Activated CD4-positive, alpha-beta T cell treated with anti-CD3 and anti-CD28 coated beads for 36 hours (primary cell): Measurements from ENCODE around the gene CIB2. TPM values are rescaled to one million over a fixed set of nuclear protein-coding genes. Genes with fewer than 3 reads are reported as not detected.

Experiments
- ATAC-seq: fragments of 200-7000 bp; cut with Tn5 transposase; one replicate; pipeline ENCODE4 v1.10.0; 2021; ENCODE audit warnings: mild to moderate bottlenecking, moderate library complexity
- CTCF ChIA-PET: fragments of 350-600 bp; sonication (Branson Sonifier 250); formaldehyde crosslinking; loops from one replicate; lab custom pipeline; 2021; ENCODE audit warnings: antibody characterized with exemption; lab: Charles Lee
- POLR2A ChIA-PET: fragments of 350-600 bp; sonication (Branson Sonifier 250); formaldehyde crosslinking; loops from one replicate; lab custom pipeline; 2021; ENCODE audit warnings: antibody characterized with exemption, inconsistent platforms; lab: Charles Lee
- DNase-seq: peaks from one replicate; pipeline ENCODE4 v3.0.0-alpha.2; 2020
- H3K27ac Mint-ChIP-seq: one replicate; pipeline ENCODE4 v1.8.0; 2021; ENCODE audit warnings: mixed read lengths
- H3K27me3 Mint-ChIP-seq: one replicate; pipeline ENCODE4 v1.8.0; 2021; ENCODE audit warnings: mixed read lengths
- H3K36me3 Mint-ChIP-seq: one replicate; pipeline ENCODE4 v1.8.0; 2021; ENCODE audit warnings: low read depth, mixed read lengths
- H3K4me1 Mint-ChIP-seq: one replicate; pipeline ENCODE4 v1.8.0; 2021; ENCODE audit warnings: mixed read lengths
- H3K4me3 Mint-ChIP-seq: one replicate; pipeline ENCODE4 v1.8.0; 2021; ENCODE audit warnings: mild to moderate bottlenecking, moderate library complexity, mixed read lengths
- H3K9me3 Mint-ChIP-seq: one replicate; pipeline ENCODE4 v1.8.0; 2021; ENCODE audit warnings: low read depth, mixed read lengths
- intact Hi-C, 2 experiments: fragments of 100-400 bp; cut with DNase I in 1 of 2; cut with micrococcal nuclease in 1 of 2; formaldehyde crosslinking; loops; one replicate each; pipeline versions ENCODE4 v1.14.2 to v1.15.1; 2022 to 2024; cut with DNase I, micrococcal nuclease
- total RNA-seq, 2 experiments: library from RNA; stranded (reverse); gene quantifications; one replicate each; pipeline ENCODE4 v1.2.3, GENCODE V29; 2021

The CIB2 gene
- total RNA-seq, 2 experiments from 2014 or later: 0.91 to 1.2 TPM

DNA sequence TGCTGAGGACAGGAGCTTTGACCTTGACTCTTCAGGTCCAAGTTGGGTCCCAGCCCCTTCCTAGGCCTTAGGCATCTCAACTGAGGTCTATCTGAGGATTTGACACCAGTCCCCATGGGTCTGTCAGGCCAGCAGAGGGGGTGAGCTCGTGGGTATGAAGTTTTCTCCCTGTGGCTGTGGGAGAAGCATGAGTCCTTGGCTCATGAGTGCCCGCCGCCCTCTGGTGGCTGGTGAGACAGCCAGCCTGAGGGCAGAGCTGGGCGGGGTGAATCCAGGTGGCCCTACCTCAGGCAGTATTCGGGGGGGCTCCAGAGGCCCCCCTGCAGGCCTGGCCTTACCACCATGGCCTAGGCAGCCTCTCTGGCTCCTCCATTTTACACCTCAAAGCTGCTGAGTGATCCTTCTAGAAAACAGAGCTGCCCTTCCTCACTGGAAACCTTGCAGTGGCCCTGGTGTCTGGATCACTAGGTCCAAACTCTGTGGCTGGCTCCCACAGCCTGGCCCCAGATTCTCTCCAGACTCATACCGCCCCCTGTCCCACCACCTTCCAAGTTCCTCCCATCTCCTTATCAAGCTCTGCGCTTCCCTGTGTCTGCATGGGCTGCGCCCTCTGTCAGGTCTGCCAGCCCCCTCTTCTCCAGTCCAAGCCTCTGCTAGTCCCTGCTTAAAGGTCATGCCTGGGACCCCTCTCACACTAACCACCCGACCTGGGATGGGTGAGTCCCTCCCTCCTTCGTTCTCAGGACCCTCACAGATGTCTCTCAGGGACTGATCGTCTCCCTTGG is 22.8 kb downstream of the CIB2 start:
- H3K4me1 Mint-ChIP-seq: peaks cover 32% of the 10 kb centered on the region
- DNase-seq: peak; percentile 92
- H3K27me3 Mint-ChIP-seq: no peaks in the 10 kb centered on the region
- ATAC-seq: peak; percentile 74
- H3K4me3 Mint-ChIP-seq: no peak overlapping the region
- H3K9me3 Mint-ChIP-seq: no peaks in the 10 kb centered on the region
- intact Hi-C loops: loop anchor here (1.0 to 5.0 kb wide), 6 partner anchors 108 to 196 kb away; no protein-coding TSS in a partner anchor
- H3K36me3 Mint-ChIP-seq: no peaks in the 10 kb centered on the region
- no peak overlapping the region for H3K27ac Mint-ChIP-seq
- ChIA-PET CTCF (interaction anchor here (0.6 to 10.0 kb wide), 53 partner anchors 9 to 602 kb away, joined by 3 to 123 read pairs (median 5); partner anchors contain the start of gene CIB2), POLR2A (interaction anchor here (0.6 to 1.1 kb wide), 2 partner anchors 74 to 231 kb away, joined by 3 read pairs; no protein-coding TSS in a partner anchor)

DNA sequence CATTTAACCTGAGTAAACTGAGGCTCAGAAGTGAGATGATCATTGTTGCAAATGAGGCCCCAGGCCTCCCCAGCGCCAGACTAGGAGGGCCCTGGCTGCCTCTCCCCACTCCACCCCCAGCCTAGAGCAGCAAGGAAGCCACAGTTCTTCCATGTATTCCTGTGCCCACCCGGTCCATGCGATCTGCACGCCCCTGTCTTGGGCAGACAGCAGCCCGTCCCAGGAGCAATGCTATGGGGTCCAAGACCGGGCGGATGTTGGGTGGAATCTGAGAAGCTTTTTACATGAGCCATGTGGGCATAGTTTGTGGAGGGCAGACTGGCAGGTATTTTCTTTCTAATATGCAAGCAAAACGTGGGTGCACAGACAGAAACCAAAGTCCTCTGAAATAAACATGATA is 23.8 kb downstream of the CIB2 start:
- H3K4me1 Mint-ChIP-seq: peaks cover 36% of the 10 kb centered on the region
- no peak overlapping the region for H3K4me3 Mint-ChIP-seq
- CTCF ChIA-PET: interaction anchor here (0.8 to 10.0 kb wide), 27 partner anchors 11 to 202 kb away, joined by 3 to 123 read pairs (median 8); partner anchors contain the start of gene CIB2
- no peaks in the 10 kb centered on the region for H3K27me3 Mint-ChIP-seq
- no peaks in the 10 kb centered on the region for H3K36me3 Mint-ChIP-seq
- no peak overlapping the region for H3K27ac Mint-ChIP-seq
- POLR2A ChIA-PET: no interaction called here
- H3K9me3 Mint-ChIP-seq: no peaks in the 10 kb centered on the region
- ATAC-seq (no peak), DNase-seq (no peak)
- intact Hi-C loops: loop anchor here in 1 of 2 experiments (5.0 kb wide), 1 partner anchor 195 kb away; no protein-coding TSS in a partner anchor

DNA sequence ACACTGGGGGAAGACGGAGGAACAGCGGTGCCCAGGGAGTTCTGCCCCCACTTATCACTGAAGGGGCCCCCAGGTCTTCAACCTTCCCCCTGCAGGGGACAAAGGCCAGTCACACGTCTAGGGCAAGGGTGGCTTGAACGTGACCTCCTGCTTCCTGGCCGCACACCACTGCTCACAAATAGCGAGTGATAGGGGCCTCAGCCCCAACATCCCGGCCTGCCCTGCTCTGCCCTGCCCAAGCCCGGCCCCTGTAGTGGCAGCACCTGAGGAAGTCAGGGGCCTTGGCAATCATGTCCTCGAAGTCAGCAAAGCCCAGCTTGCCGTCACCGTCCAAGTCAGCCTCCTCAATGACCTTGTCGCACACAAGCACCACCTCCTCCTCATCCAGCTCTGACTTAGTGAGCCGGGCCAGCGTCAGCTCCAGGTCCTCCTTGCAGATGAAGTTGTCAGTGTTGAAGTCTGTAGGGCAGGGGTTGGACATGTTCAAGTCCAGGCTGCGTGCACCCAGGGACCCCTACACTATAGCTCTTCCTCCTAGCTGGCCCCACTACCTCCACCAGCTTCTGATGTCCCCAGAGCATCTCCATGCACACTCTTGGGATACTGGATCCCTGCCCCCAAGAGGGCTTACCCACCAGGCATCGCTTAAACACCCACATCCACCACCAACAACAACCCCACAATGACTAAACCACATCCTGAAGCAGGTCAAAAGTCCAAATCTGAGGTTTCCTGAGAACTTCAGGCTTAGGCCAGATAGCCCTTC is 25.6 kb downstream of the CIB2 start:
- H3K27ac Mint-ChIP-seq: peak overlapping the region; percentile 12
- POLR2A ChIA-PET: no interaction called here
- H3K36me3 Mint-ChIP-seq: no peaks in the 10 kb centered on the region
- DNase-seq (no peak), ATAC-seq (no peak)
- CTCF ChIA-PET: interaction anchor here (0.6 to 10.0 kb wide), 10 partner anchors 12 to 484 kb away, joined by 3 to 123 read pairs (median 8); no protein-coding TSS in a partner anchor
- peaks cover 36% of the 10 kb centered on the region for H3K4me1 Mint-ChIP-seq
- H3K9me3 Mint-ChIP-seq: no peaks in the 10 kb centered on the region
- intact Hi-C loops: loop anchor here in 1 of 2 experiments (5.0 kb wide), 1 partner anchor 193 kb away; no protein-coding TSS in a partner anchor
- no peaks in the 10 kb centered on the region for H3K27me3 Mint-ChIP-seq
- H3K4me3 Mint-ChIP-seq: no peak overlapping the region

DNA sequence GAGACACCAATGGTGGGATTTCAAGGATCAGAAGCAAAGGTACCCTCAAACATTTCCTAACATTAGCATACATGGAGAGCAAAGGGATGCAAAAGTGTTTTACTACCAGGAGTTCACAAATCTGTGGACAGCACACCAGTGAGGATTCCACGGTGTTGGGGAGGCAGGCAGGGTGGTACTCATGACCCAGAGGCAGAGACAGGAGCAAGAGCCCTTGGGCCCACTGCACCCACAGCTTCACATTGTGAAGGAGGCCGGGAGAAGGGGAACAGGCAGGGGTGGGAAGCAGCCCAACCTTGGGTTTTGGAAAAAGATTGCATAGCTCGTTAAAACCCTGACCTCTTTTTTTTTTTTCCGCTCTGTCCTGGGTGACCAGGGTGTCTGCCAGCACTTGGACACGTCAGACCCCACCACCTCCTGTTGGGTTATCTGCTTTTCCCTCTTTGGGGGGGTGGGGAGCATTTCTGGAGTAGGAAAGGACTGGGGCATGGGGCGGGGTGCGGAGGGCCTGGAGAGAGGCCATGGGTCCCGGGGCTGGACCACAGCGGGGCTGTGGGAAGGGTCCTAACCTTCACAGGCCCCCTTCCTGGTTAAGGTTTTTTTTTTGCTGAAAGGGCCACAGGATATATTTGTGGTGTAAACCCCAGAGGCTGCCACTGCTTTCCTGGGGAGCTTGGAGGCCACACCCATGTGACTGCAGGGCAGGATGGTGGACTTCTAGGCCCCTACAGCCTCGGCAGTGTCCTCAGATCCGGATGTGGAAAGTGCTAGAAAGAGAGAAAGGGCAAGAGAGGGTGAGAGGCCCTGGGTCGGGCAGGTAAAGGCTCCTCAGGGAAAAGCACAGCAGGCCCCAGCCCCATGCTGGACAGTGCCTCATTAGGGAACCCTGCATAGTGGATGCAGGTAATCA is 26.4 kb downstream of the CIB2 start:
- no peaks in the 10 kb centered on the region for H3K36me3 Mint-ChIP-seq
- ATAC-seq (no peak), DNase-seq (no peak)
- H3K27me3 Mint-ChIP-seq: no peaks in the 10 kb centered on the region
- POLR2A ChIA-PET: interaction anchor here (0.9 kb wide), 1 partner anchor 26 kb away, joined by 3 read pairs; the partner anchor contains the start of gene CIB2
- H3K27ac Mint-ChIP-seq: peak overlapping the region; percentile 42
- no peaks in the 10 kb centered on the region for H3K9me3 Mint-ChIP-seq
- CTCF ChIA-PET: interaction anchor here (0.6 to 7.8 kb wide), 8 partner anchors 7 to 146 kb away, joined by 3 to 64 read pairs (median 4); no protein-coding TSS in a partner anchor
- peaks cover 36% of the 10 kb centered on the region for H3K4me1 Mint-ChIP-seq
- intact Hi-C loops: loop anchor here in 1 of 2 experiments (5.0 kb wide), 1 partner anchor 193 kb away; no protein-coding TSS in a partner anchor
- H3K4me3 Mint-ChIP-seq: no peak overlapping the region

DNA sequence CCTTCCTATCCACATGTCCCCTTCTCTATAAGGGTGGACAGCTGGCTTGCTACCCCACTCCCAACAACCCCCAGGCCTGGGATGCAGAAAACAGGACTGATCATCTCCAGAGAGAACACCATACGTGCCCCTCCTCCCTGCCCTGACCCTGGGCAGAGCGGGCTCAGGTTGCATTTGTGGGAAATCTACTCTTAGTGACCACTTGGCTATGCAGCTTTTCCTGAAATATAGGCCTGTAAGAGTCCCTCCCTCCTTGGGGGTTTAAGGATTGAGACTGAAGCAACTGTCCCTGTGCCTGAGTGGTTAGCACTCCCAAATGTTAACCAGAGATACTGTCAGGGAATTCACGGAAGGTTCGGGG is 27.1 kb downstream of the CIB2 start:
- ChIA-PET CTCF (interaction anchor here (0.8 to 1.9 kb wide), 4 partner anchors 8 to 137 kb away, joined by 3 to 6 read pairs (median 5); no protein-coding TSS in a partner anchor), POLR2A (interaction anchor here (0.7 to 1.3 kb wide), 3 partner anchors 27 to 349 kb away, joined by 3 to 4 read pairs (median 3); partner anchors contain the start of gene CIB2)
- Mint-ChIP-seq H3K4me3 (no peak overlapping the region), H3K4me1 (peaks cover 36% of the 10 kb centered on the region), H3K36me3 (no peaks in the 10 kb centered on the region), H3K27me3 (no peaks in the 10 kb centered on the region), H3K9me3 (no peaks in the 10 kb centered on the region), H3K27ac (peak overlapping the region; percentile 87)
- ATAC-seq: peak; percentile 23
- DNase-seq: no peak
- intact Hi-C loops: no loop called here

DNA sequence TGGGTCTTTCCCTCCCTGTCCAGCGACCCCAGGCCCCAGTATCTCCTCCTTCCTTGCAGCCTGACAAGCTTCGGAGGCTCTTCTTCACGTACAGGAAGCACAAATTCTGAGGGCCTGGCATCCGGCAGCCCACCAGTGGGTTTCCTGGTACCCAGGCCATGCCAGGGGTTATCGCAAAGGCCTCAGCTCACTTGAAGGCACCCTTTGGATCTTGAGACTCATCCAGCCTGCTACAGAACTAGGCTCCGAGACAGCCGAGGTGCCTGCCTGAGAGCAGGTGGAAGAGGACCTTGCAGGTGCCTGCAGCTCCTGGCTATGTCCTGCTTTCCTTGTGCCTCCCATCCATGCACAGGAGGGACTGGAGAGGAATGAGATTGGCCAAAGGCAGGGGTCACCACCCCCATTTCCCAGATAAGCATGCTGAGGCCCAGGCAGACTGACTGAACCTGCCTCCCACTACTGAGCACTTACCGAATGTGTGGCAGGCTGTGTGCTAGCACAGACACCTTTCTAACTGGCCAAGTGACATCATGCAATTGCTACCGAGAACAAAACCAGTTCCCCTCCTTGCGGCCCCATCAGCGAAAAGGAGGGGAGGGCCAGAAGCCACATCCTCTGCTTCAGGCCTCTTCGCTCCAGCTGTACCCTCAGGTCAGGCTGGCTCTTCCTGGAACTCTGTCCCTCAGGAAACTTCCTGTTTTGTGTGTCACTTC is 27.7 kb downstream of the CIB2 start:
- H3K27ac Mint-ChIP-seq: peak overlapping the region; percentile 87
- H3K9me3 Mint-ChIP-seq: no peaks in the 10 kb centered on the region
- CTCF ChIA-PET: interaction anchor here (0.7 to 1.9 kb wide), 7 partner anchors 9 to 137 kb away, joined by 3 to 6 read pairs (median 4); no protein-coding TSS in a partner anchor
- POLR2A ChIA-PET: interaction anchor here (0.7 to 1.3 kb wide), 3 partner anchors 27 to 348 kb away, joined by 3 to 4 read pairs (median 3); partner anchors contain the start of gene CIB2
- H3K36me3 Mint-ChIP-seq: no peaks in the 10 kb centered on the region
- intact Hi-C loops: no loop called here
- peak; percentile 84 for DNase-seq
- H3K4me1 Mint-ChIP-seq: peaks cover 36% of the 10 kb centered on the region
- peak; percentile 92 for ATAC-seq
- no peak overlapping the region for H3K4me3 Mint-ChIP-seq
- no peaks in the 10 kb centered on the region for H3K27me3 Mint-ChIP-seq

DNA sequence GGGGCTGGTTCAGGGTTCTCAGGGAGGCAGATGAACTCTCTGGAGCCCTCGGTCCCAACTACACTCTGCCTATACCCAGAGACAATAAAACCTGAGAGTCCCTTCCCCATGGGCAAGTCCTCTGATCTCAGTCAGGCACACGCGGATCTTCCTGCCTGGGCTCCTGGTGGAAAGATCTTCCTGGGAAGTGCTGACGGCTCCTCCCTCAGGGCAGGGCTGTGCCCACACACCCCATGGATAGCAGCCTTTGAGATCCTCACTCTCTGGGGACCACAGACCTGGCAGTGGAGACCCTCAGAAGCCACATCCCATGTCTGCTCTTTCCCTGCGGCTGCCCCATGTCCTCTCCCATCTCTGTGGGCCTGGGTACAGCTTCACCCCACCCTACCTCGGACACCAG is 28.5 kb downstream of the CIB2 start:
- ChIA-PET CTCF (interaction anchor here (0.7 to 1.9 kb wide), 5 partner anchors 8 to 136 kb away, joined by 3 to 6 read pairs (median 4); no protein-coding TSS in a partner anchor), POLR2A (no interaction called here)
- no peaks in the 10 kb centered on the region for H3K36me3 Mint-ChIP-seq
- peaks cover 34% of the 10 kb centered on the region for H3K4me1 Mint-ChIP-seq
- peak overlapping the region; percentile 87 for H3K27ac Mint-ChIP-seq
- no peak overlapping the region for H3K4me3 Mint-ChIP-seq
- intact Hi-C loops: no loop called here
- DNase-seq (no peak), ATAC-seq (no peak)
- H3K9me3 Mint-ChIP-seq: no peaks in the 10 kb centered on the region
- H3K27me3 Mint-ChIP-seq: no peaks in the 10 kb centered on the region

DNA sequence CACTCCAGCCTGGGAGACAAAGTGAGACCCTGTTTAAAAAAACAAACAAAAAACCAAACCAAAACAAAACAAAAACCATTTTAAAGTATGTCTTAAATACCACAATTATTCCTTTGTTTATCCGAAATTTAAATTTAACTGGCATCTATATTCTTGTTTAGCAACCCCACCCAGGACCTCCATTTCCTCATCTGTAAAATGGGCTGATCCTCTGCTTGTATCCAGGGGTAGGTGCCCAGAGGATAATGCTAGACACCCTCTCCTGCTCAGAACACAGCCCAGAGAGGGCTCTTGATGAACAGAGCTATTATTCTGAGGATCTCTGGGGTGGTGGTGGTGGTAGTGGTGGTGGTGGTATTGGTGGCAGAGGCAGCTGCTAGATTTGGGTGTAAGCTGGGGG is 29.0 kb downstream of the CIB2 start:
- Mint-ChIP-seq H3K36me3 (no peaks in the 10 kb centered on the region), H3K27me3 (no peaks in the 10 kb centered on the region), H3K27ac (no peak overlapping the region), H3K4me3 (no peak overlapping the region), H3K9me3 (no peaks in the 10 kb centered on the region), H3K4me1 (peaks cover 34% of the 10 kb centered on the region)
- intact Hi-C loops: no loop called here
- ATAC-seq: no peak
- ChIA-PET CTCF (no interaction called here), POLR2A (no interaction called here)
- DNase-seq: no peak

DNA sequence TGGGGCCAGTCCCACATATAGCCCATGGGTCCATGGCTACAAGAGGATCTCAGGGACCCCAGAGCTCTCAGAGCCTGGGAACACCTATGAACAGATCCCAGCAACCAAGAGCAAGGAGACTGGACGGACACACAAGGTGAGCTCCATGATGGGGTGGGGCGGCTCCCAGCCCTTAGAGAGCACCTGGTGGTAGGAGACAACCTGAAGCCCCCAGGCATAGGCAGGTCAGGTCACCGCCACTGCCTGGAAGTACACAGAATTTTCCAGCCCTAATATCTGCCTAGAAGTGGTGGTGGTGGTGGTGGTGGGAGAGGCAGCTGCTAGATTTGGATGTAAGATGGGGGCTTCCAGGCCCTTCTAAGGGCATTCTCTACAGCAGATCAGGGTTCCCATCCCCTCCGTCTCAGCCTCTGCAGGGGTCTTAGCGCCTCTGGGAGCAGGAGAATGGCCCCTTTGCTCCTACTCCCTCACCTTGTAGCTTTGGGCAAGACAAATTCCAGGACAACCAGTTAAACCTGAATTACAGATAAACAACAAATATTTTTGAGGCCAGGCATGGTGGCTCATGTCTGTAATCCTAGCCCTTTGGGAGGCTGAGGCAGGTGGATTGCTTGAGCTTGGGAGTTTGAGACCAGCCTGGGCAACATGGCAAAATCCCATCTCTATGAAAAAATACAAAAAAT is 29.7 kb downstream of the CIB2 start:
- Mint-ChIP-seq H3K9me3 (no peaks in the 10 kb centered on the region), H3K4me3 (no peak overlapping the region), H3K4me1 (peaks cover 34% of the 10 kb centered on the region), H3K27ac (no peak overlapping the region), H3K36me3 (no peaks in the 10 kb centered on the region), H3K27me3 (no peaks in the 10 kb centered on the region)
- POLR2A ChIA-PET: no interaction called here
- CTCF ChIA-PET: interaction anchor here (0.6 to 1.3 kb wide), 3 partner anchors 101 to 141 kb away, joined by 3 to 4 read pairs (median 3); no protein-coding TSS in a partner anchor
- intact Hi-C loops: no loop called here
- DNase-seq (no peak), ATAC-seq (no peak)
